Mononuclear cell (primary cell): ENCODE measurements around the gene SLC6A11. TPM values are rescaled to one million over a fixed set of nuclear protein-coding genes. Genes with fewer than 3 reads are reported as not detected.

ENCODE experiments used
- H3K27me3 ChIP-seq: 2 replicates; pipeline ENCODE4 v1.6.0; 2011; ENCODE audit warnings: low read length, control low read depth; ENCODE audit not compliant: insufficient read depth
- H3K4me1 ChIP-seq: 2 replicates; pipeline ENCODE4 v1.5.1; 2011; ENCODE audit warnings: mild to moderate bottlenecking, low read length, control low read depth; ENCODE audit not compliant: insufficient read depth
- H3K4me3 ChIP-seq: 2 replicates; pipeline ENCODE4 v1.5.1; 2011; ENCODE audit warnings: mild to moderate bottlenecking, low read length, moderate library complexity
- H3K9me3 ChIP-seq: 2 replicates; pipeline ENCODE4 v1.5.1; 2011; ENCODE audit warnings: low read depth, mild to moderate bottlenecking, control low read depth, low read length
- total RNA-seq: library from RNA; depleted of rRNA; stranded (reverse); fragments of >200 nt; gene quantifications from one replicate; pipeline ENCODE4 v1.2.3, GENCODE V29; 2012

SLC6A11 gene
- total RNA-seq, 1 donor, result under 0.01 TPM

GRCh38 chr3:10780243-10780642 lies 35.8 kb upstream of the SLC6A11 start:
- no peaks in the 10 kb centered on the region for H3K4me1 ChIP-seq
- H3K9me3 ChIP-seq, result no peaks in the 10 kb centered on the region
- H3K4me3 ChIP-seq, result no peak overlapping the region
- H3K27me3 ChIP-seq, result no peaks in the 10 kb centered on the region

- Histone ChIP-seq H3K9me3 (no peaks in the 10 kb centered on the region), H3K27me3 (peaks cover 3% of the 10 kb centered on the region), H3K4me3 (no peak overlapping the region), H3K4me1 (no peaks in the 10 kb centered on the region)
Observed at GRCh38 chr3:10780922-10781321, 35.1 kb upstream of the SLC6A11 start.

GRCh38 chr3:10781981-10782380 lies 34.0 kb upstream of the SLC6A11 start:
- Histone ChIP-seq H3K9me3 (no peaks in the 10 kb centered on the region), H3K27me3 (peaks cover 7% of the 10 kb centered on the region), H3K4me3 (no peak overlapping the region), H3K4me1 (no peaks in the 10 kb centered on the region)

DNA sequence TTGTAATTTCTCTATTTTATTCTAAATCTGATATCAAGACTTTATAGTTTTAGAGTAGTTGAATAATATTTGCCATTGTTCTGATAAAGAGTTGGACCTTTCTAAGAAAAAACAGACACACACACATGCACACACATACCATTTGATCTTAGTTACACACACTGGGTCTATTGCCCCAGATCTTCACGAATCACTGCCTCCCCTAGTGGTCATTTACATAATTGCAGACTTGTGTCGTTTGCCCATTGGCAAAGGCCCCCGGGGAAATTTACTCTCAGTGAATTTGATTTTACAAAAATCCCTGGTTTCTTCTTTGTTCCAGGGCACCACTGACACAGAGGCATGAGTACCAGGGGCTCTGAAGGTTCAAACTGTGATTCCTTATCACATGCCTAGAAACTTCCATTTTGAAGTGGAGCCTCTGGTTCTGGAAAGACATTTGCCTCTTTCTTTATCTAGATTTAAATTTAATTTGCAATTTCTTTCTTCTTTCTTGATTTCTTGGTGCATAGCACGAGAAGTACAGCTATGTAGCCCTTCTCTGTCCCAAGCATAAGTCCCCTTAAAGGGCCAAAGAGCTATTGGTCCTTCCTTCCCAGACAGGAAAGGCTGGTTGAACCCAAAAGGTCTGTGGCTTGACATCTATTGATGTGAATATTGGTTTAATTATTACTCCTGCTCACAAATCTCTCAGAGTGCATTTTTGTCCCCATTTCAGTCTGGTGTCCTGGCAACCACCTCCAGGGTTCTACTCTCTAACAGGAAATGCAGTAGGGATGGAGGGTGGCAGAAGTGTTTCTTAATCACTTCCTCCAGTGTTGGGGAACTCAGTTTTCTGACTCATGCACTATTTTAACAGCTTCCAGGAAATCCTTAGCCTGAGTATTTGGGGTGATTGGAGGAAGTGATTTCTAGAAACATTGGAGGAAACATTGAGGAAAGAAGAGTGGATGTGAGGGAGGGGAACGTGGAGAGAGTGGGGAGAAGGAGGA lies 32.4 kb upstream of the SLC6A11 start:
- H3K9me3 ChIP-seq, result no peaks in the 10 kb centered on the region
- no peaks in the 10 kb centered on the region for H3K4me1 ChIP-seq
- H3K4me3 ChIP-seq, result no peak overlapping the region
- H3K27me3 ChIP-seq, result peaks cover 14% of the 10 kb centered on the region

DNA sequence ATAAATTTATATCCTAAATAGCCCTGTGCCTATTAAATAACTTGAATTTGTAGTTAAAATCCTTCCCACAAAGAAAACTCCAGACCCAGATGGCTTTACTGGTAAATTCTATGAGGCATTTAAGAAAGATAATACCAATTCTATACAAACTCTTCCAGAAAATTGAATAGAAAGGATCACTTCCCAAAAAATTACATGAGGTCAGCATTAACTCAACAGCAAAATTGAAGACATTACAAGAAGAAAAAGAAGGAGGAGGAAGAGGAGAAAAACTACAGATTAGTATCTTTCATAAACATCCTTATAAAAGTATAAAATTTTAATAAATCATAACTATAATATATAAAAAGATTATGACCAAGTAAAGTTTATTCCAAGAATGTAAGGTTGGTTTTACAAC lies 29.4 kb upstream of the SLC6A11 start:
- H3K9me3 ChIP-seq, result no peaks in the 10 kb centered on the region
- H3K4me1 ChIP-seq, result no peaks in the 10 kb centered on the region
- H3K4me3 ChIP-seq, result no peak overlapping the region
- peaks cover 14% of the 10 kb centered on the region for H3K27me3 ChIP-seq

DNA sequence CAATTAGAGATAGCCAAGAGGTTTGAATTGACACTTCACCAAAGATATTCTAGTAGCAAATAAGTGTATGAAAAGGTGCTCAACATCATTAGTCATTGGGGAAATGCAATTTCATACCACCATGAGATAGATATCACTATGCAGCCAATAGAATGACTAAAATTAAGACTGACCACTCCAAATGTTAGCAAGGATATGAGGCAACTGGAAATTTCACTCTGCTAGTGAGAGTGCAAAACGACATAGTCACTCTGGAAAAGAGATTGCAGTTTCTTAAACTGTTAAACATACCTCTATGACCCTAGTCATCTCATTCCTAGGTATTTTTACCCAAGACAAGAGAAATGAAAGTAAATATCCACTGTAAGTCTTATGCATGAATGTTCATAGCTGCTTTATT lies 27.6 kb upstream of the SLC6A11 start:
- no peak overlapping the region for H3K4me3 ChIP-seq
- H3K27me3 ChIP-seq, result peaks cover 14% of the 10 kb centered on the region
- H3K9me3 ChIP-seq, result no peaks in the 10 kb centered on the region
- no peaks in the 10 kb centered on the region for H3K4me1 ChIP-seq

- Histone ChIP-seq H3K9me3 (no peaks in the 10 kb centered on the region), H3K4me1 (no peaks in the 10 kb centered on the region), H3K27me3 (peaks cover 14% of the 10 kb centered on the region), H3K4me3 (no peak overlapping the region)
Observed at GRCh38 chr3:10790713-10791112, 25.3 kb upstream of the SLC6A11 start.

DNA sequence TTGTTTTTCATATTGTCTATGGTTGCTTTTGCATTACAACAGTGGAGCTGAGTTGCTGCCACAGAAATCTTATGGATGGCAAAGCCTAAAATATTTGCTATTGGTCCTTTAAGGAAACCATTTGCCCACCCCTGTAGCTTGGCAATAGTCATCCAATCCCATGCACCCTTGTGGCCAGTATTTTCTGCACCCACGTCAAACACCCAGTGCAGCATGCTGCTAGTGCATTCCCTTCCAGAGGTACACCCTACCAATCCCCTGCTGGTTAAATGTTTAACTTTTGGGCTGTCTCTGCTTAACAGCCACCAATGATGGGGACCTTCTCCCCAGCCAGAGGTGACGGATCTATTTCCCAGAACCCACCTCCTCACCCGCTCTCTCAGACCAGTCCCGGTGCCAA lies 23.8 kb upstream of the SLC6A11 start:
- Histone ChIP-seq H3K4me3 (no peak overlapping the region), H3K27me3 (peaks cover 14% of the 10 kb centered on the region), H3K9me3 (no peaks in the 10 kb centered on the region), H3K4me1 (no peaks in the 10 kb centered on the region)

DNA sequence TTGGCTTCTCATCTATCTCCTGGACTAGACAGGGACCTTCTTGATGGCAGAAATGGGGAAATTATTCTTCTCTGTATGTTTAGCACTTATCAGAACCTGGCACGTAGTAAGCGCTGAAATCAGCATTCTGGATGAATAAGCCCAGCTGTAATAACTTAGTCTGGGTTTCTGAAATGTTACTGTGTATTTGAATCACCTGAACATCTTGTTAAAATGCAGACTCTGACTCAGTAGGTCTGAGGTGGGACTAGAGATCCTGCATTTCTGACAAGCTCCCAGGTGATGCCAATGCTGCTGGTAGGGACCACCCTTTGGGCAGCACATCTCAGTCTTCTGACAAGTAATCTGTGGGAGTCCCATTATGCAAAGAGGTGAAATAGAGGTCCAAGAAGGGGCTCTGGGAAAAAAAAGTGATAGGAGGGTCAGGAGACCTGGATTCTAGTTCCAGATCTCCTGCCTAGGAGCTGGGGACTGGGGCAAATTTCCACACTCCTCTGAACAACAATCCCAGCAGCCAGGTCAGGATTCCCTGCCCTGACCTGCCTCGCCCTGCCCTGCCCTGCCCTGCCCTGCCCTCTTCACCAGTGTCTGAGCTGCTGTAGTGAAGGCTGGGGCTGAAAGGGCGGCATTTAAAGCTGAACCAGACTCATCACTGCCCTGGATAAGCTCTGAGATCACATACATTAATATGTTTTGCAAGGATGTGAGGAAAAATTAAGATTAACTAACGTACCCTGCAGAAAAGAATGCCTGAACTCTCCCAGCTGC lies 17.2 kb upstream of the SLC6A11 start:
- Histone ChIP-seq H3K27me3 (peaks cover 16% of the 10 kb centered on the region), H3K9me3 (no peaks in the 10 kb centered on the region), H3K4me1 (no peaks in the 10 kb centered on the region), H3K4me3 (no peak overlapping the region)

- Histone ChIP-seq H3K27me3 (no peaks in the 10 kb centered on the region), H3K4me3 (no peak overlapping the region), H3K4me1 (no peaks in the 10 kb centered on the region), H3K9me3 (no peaks in the 10 kb centered on the region)
Observed at GRCh38 chr3:10804183-10804648, 11.8 kb upstream of the SLC6A11 start.

- Histone ChIP-seq H3K4me1 (no peaks in the 10 kb centered on the region), H3K9me3 (no peaks in the 10 kb centered on the region), H3K27me3 (no peaks in the 10 kb centered on the region), H3K4me3 (no peak overlapping the region)
Observed at GRCh38 chr3:10806006-10806405, 10.0 kb upstream of the SLC6A11 start.

GRCh38 chr3:10808130-10808735 lies 7.8 kb upstream of the SLC6A11 start:
- H3K9me3 ChIP-seq, result no peaks in the 10 kb centered on the region
- no peaks in the 10 kb centered on the region for H3K27me3 ChIP-seq
- no peak overlapping the region for H3K4me3 ChIP-seq
- H3K4me1 ChIP-seq, result no peaks in the 10 kb centered on the region

DNA sequence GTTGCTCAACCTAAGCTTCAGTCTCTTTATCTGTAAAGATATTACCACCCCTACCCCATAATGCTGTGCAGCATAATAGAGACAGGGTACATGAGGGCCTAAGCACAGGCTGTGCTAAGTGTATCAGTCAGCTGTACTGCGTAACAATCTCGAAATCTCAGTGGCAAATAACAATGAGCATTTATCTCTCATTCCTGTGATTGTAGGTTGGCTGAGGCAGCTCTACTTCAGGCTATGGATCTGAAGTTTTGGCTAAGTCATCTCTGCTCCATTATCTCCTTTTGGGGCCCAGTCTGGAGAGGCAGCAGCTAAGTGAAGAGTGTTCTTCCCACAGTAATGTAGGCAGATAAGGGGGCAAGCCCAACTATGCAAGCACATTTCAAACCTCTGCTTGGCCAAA lies 7.1 kb upstream of the SLC6A11 start:
- Histone ChIP-seq H3K4me1 (no peaks in the 10 kb centered on the region), H3K27me3 (no peaks in the 10 kb centered on the region)

DNA sequence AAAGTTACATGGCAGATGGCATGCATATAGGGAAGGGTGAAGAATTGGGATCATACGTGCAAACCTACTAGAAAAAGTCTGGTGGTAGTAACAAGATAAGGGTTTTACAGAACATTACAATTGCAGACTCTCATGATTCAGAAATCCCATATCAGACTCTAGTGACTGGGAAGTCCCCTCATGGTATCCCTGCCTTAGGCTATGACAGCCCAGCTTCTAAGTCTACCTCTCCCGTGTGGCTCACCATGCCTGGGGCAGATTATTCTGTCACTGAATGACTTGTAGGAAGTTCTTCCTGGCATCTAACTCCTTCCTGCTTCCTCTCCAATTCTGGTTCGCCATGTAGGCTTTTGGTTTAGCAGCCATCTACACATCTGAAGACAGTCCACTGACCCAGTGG lies 5.7 kb upstream of the SLC6A11 start:
- Histone ChIP-seq H3K9me3 (no peaks in the 10 kb centered on the region), H3K4me1 (no peaks in the 10 kb centered on the region), H3K27me3 (peaks cover 13% of the 10 kb centered on the region), H3K4me3 (no peak overlapping the region)

More for the DNA sequence above, 7.1 kb upstream of the SLC6A11 start:
- Histone ChIP-seq H3K9me3 (no peaks in the 10 kb centered on the region), H3K4me3 (no peak overlapping the region)

DNA sequence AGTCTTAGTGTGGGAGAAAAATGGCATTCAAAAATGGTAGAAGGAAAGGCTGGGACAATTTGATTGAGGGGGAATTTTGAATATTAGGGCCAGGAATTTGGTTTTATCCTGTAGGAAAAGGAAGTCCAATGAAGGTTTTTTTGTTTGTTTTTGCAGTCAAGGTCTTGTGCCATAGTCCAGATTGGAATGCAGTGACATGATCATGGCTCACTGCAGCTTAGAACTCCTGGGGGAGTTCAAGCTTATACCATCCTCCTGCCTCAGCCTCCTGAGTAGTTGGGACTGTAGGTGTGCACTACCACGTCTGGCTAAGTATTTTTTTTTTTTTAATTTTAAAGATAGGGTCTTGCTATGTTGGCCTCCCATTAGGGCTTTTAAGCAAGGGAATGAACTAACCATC lies 2.6 kb upstream of the SLC6A11 start:
- Histone ChIP-seq H3K4me3 (no peak overlapping the region), H3K9me3 (no peaks in the 10 kb centered on the region)

More for the DNA sequence above, 2.6 kb upstream of the SLC6A11 start:
- H3K27me3 ChIP-seq, result peaks cover 17% of the 10 kb centered on the region
- H3K4me1 ChIP-seq, result no peaks in the 10 kb centered on the region
